GM12801 (cell line): ENCODE results near the gene DSE.

Experiments used
- CTCF ChIP-seq: IDR thresholded peaks from one replicate; pipeline ENCODE4 v1.5.1; 2011; ENCODE audit warnings: control low read depth; ENCODE audit not compliant: insufficient read length; ENCODE audit errors: extremely low read depth

Gene DSE

GRCh38 chr6:116444092-116444491, 73.3 kb downstream of the DSE start:
- TF ChIP-seq CTCF, result peak; percentile 19

GRCh38 chr6:116444575-116444974, 73.8 kb downstream of the DSE start:
- no peak for TF ChIP-seq CTCF

- no peak for TF ChIP-seq CTCF
Measured at GRCh38 chr6:116445102-116445501, 74.4 kb downstream of the DSE start.

GRCh38 chr6:116446399-116446798, 75.7 kb downstream of the DSE start:
- TF ChIP-seq CTCF, result no peak

GRCh38 chr6:116447052-116447451, 76.3 kb downstream of the DSE start:
- no peak for TF ChIP-seq CTCF

- no peak for TF ChIP-seq CTCF
Measured at GRCh38 chr6:116447496-116448011, 76.8 kb downstream of the DSE start.

- no peak for TF ChIP-seq CTCF
Measured at GRCh38 chr6:116449565-116449964, 78.8 kb downstream of the DSE start.
